ENCODE measurements around the gene CTSD.

Gene CTSD

GRCh38 chr11:1755692-1756561, 7.8 kb downstream of the CTSD start:
- no peak for DNase-seq (ENCODE audit: low read depth)

DNA sequence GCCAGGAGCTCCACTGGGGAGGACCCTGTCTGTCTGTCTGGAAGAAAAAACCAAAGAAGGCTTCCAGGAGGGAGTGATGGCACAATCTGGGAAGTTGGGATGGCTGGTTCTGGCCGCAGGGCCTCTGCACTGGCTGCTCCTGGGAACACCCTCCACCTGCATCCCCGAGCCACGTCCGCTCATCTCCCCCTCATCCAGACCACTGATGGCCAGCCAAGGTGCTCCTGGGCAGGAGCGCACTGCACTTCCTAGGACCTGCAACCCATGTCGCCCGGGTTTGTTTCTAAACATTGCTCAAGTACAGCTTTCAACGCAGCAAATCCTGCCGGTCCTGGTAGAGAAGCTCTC, 8.4 kb downstream of the CTSD start:
- DNase-seq (ENCODE audit: low read depth): no peak

GRCh38 chr11:1754376-1755150, 9.2 kb downstream of the CTSD start:
- DNase-seq (ENCODE audit: low read depth): no peak

- DNase-seq (ENCODE audit: low read depth): no peak
These were observed 9.8 kb downstream of the CTSD start for GRCh38 chr11:1753929-1754305.

GRCh38 chr11:1753229-1753928, 10.3 kb downstream of the CTSD start:
- DNase-seq (ENCODE audit: low read depth): no peak

GRCh38 chr11:1752907-1753228, 10.9 kb downstream of the CTSD start:
- no peak for DNase-seq (ENCODE audit: low read depth)

DNA sequence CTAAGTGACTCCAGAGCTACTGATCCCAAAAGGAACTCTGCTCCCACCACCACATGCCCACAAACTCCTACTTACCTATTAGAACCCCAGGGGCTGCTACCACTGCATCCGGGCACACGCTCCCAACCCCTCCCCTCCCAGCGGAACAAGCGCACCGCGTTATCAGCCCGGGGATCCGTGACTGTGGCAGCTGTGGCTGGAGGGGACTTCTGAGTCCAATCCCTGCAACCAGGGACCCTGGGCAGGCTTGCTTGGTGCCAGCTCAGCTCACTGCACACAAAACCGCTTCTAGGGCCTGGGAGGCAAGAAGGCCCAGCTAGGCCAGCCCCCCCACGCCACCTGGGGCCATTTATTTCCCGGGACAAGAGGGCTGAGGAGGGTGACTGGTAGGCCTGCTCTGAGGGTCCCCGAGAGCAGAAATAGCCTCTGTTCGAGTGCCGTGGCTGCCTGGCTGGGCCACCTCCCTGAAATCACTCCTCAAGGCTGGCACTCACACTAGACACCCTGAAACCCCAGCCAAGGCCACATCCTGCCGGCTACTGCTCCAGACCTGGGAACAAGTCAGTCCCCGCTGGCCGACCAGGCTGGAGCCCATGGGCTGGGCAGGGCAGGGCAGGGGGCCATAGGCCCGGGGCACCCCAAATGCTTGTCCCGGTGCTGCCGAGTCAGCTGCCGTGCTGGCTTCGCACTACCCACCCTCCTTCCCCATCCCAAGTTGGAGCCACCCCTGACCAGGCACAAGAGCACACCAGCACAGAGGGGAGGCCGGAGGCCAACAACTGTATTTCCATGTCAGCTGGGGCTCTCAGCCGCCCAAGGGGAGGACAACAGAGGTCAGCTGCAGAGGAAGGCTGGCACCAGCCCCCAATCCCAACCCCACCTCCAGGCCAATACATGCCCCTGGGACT, 11.5 kb downstream of the CTSD start:
- DNase-seq (ENCODE audit: low read depth): no peak

GRCh38 chr11:1751531-1751921, 12.2 kb downstream of the CTSD start:
- DNase-seq (ENCODE audit: low read depth): no peak

DNA sequence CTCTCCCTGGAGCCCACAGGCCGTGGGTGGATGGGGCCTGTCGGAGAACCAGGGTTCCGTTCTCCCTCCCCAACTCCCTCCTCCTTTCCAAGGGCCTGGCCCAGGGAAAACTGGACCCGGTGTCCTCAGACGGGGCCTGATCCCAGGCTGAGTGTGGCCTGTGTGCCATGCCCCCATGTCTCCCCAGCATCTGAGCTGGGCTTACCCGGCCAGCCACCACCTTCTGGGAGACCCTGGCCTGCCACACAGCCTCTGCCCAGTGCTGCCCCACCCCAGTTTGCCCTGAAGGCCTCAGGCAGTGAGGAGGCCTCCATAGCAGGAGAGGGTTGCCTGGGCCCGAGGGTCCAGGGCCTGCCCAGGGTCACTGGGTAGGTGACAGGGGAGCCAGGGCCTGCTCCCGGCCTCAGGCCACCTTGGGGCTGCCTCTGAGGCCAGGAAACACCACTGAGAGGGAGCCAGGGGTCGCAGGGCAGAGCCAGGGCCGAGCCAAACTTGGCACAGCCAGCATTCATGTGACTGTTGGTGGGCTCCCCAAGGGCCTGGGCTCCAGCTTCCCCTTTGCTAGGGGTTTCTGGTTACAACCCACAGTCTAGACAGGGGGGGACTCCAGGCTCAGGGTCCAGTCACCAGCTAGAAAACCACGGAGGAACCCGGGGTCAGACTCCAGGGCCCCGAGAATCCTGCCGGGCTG, 12.7 kb downstream of the CTSD start:
- no peak for DNase-seq (ENCODE audit: low read depth)

- DNase-seq (ENCODE audit: low read depth): no peak
These were observed 13.3 kb downstream of the CTSD start, which contains the start of gene IFITM10 for GRCh38 chr11:1750481-1750839. Gene IFITM10, minus strand, starts transcription at chr11:1750595. Its CDS starts 153 bp downstream, at chr11:1750442.

- DNase-seq (ENCODE audit: low read depth): no peak
These were observed 14.1 kb downstream of the CTSD start for GRCh38 chr11:1749395-1750351.

GRCh38 chr11:1748636-1749394, 14.9 kb downstream of the CTSD start:
- no peak for DNase-seq (ENCODE audit: low read depth)

DNA sequence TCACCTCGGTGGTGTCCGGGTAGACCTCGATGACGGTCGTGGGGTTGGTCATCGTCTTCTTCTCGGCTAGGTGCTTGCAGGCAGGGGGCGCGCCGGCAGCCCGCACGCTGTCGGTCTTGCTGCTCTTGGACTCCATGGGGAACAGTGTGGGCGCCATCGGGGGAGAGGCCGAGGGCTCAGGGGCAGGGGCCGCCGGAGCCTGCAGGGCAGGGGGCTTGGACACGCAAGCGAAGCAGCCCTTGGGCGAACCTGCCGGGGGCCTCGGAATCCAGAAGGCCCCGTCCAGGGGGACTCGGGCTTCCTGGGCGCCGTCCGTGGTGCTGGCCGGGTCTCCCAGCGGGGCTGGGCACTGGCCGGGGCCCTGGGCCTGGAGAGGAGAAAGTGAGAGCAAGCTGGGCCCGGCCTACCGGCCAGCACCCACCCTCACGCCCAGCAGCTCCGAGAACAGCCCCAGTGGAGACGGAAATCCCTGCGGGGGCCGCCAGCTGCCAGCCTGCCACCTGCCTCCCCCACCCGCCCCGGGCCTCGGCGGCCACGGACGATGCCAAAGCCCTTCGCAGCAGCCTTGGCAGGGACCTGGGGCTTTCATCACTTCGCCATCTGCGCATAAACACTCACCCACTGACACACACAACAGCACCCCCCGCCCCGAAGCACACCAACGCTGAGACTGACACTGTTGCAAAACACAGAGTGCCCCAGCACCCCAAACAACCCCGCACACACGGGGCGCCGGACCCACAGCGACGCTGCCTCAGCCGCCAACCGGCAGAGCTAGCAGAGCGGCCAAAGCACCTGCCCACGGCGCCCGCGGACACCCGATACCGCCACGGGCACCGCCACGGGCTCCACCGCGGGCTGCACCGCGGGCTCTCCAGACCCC, 15.7 kb downstream of the CTSD start:
- no peak for DNase-seq (ENCODE audit: low read depth)

- DNase-seq (ENCODE audit: low read depth): no peak
These were observed 16.6 kb downstream of the CTSD start for GRCh38 chr11:1746956-1747752.

DNA sequence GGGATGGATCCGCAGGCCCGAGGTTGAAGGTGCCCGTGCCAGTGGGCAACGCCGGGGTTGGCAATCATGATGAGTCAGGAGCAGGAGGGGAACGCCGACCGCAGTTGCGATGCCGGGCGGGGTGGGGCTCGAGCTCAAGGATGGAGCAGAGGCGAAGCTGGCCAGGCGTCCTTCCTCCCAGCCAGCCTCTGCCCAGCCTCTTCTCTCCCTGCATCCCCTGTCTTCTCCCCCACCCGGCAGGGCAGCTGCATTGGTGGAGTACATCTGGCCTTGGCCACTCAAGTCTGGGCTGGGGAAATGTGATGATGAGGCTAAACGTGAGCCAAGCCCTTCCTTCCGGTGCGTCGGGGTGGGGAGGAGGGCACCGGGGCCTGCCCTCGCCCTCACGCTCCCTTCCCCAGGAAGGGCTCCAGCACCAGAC, 17.2 kb downstream of the CTSD start:
- no peak for DNase-seq (ENCODE audit: low read depth)

DNA sequence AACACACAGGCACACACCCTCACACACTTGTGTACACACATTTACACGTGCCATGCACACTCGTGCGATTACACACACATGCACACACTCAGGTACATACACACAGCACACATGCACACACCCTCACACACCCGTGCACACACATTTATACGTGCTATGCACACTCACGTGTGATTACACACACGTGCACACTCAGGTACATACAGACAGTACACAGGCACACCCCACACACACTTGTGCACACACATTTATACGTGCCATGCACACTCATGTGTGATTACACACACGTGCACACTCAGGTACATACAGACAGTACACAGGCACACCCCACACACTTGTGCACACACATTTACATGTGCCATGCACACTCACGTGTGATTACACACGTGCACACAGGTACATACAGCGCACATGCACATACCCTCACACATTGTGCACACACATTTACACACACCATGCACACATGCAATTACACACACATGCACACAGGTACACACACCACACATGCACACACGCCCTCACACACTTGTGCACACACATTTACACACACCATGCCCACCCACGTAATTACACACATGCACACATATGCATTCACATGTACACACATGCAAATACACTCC, 17.9 kb downstream of the CTSD start:
- DNase-seq (ENCODE audit: low read depth): no peak
